HG03064 (cell line): Measurements from ENCODE around the gene PPP1CA.

Experiments
- ATAC-seq: cut with Tn5 transposase; IDR thresholded peaks from one replicate; pipeline ENCODE4 v1.9.1; 2021; ENCODE audit warnings: low read depth; ENCODE audit not compliant: unreplicated experiment

PPP1CA gene

DNA sequence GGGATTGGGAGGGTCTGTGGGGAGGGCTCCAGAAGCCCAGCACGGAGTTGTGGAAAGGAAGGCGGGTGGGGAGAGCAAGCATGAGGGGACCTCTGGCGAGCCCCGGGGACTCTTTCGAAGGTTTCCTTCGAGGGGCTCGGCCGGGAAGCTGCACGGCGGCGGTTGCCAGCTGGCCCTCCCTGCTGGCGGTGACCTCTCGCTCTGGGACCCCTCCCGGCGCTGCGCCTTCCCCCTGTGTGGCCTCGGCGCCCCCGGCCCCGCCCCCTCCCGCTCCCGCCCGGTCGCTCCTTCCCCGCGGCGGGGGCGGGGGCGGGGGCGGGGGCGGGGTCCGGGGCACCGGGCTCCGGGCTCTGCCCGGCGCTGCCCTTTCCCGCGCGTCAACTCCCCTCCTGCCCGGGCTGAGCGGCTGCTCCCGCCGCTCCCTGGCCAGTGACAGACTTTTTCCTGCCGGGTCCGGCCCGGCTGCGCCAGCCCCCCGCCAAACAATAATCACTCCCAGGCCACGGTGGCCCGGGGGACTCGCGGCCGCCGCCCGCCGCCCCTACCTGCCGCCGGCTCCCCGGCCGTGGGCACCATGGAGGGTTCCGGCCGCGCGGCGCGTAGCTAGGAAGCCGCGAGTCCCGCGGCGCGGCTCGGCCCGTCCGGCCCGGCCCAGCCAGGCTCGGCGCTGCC lies 29.2 kb downstream of the PPP1CA start:
- ATAC-seq, result no peak

DNA sequence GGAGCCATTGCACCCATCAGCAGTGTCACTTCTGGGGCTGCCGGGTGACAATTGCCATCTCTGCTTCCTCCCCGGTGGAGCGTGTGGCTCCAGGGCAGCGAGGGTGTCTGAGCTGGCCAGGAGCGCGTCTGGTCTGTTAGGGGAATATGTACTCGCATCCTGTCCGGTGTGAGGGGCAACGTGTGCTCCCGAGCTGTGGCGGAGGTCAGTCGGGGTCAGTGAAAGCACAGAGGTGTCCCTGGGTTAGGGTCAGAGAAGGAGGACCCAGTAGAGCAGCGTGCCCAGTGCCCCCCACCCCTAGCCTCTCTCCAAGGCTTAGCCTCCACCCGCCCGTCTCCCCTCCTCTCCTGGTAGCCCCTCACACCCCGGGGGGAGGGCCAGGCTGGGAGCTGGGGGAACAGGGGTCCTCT lies 29.7 kb downstream of the PPP1CA start:
- ATAC-seq, result no peak

DNA sequence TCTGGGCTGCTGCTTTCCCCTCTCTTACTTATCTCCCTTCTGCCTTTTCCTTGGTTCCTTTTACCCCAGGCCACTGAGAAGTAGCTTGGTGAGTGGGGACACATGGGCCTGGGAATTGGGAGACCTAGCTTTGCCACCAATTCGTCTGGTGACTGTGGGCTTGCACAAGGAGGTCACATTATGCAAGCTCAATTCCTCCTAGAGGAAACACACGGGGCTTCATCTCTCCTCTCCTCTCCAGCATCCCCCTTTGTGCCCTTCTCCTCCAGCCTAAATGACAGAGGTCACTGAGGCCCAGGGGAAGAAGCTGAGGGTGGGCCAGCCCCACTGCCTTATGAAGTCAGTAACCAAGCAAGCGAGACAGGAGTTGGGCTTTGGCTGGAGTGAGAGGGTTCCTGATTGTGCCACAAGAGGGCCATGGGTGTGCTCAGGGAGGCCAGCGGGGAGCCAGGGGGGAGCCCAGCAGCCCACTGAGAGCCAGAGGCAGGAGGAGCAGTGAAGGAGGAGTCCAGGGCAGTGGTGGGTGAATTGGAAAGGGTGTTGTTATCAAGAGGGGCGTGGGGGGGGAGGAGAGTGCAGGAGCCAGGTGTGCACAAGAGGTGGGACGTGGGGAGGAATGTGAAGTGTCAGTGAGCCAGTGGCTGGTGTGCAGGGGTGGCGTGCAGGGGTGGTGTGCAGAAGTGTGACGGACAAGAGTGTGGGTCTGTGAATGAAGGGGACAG lies 30.3 kb downstream of the PPP1CA start:
- ATAC-seq, result no peak

DNA sequence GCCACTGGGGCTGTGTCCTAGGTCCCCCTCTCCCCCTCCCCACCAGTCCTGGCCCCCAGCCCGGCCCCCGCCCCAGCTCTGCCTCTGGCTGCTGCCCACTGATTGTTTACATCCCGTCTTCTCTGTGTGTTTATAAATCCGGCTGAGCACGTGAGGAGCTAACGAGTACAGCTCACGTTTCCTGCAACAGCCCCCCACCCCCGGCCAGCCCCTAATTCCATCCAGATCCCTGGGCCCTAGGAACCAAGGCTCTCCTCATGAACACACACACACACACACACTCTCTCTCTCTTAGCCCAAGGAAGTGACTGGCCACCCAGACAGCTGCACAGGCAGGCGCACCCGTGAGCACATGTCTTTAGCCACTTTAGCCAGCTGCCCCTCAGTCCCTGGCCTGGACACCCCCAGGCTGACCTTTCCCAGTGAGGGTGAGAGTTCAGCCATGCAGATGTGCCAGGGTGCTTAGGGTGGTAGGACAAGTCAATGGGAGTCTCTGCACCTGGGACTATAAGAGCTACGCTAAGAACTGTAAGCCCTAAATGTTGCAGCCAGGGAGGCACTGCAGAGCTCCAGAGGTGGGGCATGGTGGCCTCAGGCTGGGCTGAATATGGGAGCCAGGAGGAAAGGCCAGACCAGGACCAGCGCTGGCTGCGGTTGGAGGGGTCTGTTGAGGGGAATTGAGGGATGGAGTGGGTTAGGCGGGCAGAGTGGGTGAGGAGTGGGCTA lies 31.1 kb downstream of the PPP1CA start:
- no peak for ATAC-seq

DNA sequence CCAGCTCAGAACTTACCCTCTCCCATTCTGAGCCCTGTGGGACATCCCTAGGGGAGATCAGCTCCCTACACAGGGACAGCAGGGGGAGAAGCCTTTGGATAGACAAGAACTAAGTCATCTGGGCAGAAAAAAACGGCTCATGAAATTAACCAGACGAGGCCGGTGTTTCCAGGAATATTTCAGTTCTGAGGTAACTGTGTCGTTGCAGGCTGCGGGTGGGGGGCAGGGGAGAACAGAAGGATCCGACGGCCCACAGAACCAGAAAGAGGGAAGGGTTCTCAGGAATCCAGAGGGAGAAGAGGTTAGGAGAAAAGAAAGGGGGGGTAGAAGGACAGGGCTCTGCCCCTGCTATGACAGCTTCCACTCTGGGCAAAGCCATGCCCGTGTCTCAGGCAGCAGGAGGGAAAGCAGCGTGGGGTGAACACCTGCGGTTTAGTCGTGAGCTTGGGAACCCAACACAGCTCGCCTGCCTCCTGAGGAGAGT lies 31.8 kb downstream of the PPP1CA start:
- no peak for ATAC-seq

DNA sequence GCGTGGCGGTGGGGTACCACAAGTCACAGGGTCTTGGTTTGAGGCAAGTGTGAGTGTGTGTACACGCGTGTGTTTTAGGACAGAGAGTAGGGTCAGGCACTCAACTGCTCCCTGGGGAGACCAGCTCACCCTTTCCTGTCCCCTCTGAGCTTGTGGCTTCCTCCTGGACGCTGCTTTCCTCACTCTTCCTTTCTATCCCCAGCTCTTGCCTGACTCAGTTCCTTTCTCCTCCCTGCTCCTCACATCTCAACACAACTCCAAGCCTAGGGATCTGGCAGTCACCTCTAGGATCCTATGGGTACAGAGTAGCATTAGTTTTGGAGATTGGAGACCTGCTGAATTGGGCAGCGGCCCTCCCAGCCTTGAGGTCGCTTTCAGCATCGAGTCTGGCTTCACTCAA lies 32.4 kb downstream of the PPP1CA start:
- ATAC-seq, result no peak

DNA sequence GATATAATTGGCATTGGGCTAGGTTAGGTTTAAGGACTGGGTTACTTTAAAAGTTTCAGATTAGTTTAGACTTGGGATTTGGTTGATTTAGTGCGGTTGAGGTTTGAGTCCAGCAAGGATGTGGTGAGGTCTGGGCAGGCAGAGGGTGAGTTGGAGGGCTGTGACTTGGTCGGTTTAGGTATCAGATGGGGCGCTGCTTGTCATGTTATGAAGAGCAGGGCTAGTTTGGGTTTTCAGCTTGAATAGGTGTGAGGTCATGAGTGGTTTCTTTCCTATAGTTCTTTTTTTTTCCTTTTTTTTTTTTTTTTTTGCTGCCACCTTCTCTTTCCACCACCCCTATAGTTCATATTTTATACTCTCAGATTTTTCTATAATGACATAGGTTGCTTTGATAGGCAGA lies 33.0 kb downstream of the PPP1CA start:
- ATAC-seq, result no peak

DNA sequence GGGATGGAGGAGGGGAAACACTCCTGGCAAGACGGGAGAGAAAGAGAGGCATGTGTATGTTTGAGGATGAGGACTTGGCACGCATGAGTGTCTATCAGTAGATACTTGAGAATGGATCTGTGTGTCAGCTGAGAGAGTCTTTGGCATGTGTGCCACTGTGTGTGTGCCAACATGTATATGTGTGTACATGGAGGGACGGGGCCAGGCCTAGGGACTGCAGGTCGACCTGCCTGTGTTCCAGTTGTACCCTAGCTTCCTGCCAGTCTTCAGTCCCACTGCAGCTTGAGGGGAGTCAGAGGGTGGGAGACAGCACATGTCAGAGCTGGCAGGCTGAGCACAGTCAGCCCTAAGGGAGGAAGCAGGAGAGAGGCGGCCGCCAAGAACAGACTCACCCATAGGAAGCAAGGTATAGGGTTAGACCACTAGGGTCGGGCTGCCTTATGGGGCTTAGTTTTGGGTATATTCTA lies 33.9 kb downstream of the PPP1CA start:
- ATAC-seq, result no peak

DNA sequence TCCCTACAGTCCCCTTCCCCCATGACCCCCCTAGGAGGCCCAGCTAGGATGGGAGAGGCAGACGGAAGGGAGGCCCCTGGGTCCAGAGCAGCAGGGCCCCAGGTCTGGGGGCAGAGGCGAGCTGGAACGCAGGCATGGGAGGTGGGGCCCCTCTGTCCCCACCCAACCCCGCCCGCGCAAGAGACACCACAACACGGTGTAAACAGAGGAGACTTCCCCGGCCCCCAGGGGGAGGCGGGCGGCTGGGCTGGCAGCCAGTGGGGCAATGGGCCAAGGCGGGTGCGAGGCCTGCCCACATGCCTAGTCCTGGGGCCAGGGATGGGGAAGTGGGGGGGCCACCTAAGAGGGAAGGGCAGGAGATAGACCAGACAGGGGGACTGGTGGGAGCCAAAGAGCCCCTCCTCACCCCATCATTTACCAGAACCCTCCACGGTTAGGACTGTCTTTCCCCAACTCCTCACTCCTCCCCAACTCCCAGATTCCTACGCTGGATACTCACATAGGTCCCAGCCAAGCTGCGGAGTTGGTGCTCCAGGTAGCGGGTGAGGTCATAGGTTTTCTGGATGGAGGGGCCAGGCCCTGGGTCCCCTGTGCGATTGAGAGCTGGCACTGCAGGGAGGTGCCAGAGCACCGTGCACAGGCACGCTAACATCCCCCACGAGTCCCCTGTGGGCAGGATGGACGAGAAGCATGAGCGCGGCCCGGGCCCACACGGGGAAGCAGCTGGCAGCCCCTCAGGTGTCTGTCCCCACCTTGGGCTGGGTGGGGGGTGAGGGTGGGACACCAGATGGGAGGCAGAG lies 34.5 kb downstream of the PPP1CA start:
- no peak for ATAC-seq

DNA sequence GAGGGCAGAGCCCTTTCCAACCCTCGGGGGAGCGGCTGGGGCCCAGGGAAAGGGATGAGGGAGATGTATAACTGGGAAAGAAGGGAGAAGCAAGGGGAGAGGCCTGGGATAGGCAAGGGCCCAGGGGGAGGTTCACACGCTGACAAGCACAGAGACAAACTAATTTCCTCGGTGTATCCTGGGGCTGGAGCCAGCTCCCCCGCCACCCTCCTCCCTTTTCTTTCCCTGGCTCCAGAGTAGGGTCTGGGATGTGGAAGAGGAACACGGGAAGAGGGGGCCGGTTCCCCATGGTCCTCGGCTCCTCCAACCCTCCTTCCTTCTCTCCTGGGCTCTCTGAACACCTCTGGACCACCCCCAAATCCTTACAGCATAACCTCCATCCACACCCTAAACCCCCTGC lies 35.1 kb downstream of the PPP1CA start:
- ATAC-seq, result no peak

DNA sequence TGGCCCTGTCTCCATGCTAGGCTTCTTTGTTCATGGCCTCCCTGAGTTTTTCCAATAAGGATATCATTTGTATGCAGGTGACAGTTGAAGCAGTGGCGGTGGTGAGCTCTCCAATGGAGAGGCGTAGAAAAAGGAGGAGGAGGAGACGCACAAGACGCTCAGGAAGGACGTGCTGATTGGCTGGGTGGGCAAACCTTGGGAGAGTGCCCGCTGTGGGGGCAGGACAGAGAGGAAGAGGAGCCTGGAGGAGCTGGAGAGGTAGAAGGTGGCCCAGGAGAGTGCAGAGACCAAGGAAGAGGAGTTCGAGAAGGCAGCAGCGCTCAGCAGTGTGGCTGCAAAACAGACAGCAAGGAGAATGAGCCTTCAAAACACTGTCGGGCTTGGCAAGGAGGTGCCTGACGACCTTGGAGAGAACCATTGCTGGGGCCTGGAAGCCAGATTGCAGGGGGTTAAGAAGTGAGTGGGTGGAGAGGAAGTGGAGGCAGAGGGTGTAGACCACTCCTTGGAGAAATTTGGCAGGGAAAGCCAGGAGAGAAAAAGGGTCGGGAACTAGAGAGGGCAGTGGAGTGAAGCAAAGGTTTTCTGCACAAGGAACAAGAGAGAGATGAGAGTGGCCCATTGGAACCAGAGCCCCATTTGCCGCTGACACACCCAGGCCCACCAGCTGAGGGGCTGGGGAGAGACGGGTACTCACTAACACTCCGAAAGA lies 35.8 kb downstream of the PPP1CA start:
- ATAC-seq, result no peak

DNA sequence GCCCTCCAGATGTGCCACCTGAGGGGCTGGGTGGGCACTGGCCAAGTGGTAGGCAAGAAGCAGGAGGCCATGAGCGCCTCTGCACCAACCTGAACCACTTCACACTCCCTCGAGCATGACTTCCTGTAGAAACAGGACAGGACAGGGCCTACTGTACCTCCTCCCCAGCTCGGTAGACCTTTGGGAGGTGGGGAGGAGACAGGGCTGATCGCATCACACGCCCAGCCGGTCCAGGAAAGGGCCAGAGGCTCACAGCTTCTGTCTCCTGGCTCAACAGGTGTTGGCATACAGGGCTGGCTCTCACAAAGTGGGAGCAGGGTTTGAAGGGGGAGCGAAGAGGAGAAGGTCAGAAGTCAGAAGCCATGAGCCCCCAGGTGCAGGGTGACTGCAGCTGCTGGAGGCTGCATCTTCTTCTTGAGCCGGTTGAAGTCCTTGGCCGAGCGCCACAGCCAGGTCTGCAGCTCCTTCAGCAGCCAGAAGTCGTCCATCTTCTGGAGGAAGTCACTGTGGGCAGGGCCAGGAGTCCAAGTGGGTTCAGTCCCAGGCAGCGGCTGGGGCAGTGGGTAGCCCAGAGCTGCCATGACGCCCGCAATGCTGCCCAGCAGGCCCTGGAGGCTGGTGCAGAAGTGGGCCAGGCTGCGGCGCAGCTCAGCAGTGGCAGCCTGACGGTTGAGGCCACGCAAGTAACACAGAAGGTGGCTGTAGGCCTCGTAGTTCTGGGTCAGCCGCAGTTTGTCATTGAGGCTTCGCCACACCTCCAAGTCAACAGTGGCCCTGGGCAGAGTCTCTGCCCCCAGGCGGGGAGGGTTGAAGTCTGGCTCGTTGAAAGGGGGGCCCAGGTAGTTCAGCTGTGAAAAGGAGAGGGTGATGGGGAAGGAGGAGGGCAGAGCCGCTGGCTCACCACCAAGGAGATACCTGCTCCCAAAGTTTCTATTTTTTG lies 36.6 kb downstream of the PPP1CA start:
- ATAC-seq, result no peak

DNA sequence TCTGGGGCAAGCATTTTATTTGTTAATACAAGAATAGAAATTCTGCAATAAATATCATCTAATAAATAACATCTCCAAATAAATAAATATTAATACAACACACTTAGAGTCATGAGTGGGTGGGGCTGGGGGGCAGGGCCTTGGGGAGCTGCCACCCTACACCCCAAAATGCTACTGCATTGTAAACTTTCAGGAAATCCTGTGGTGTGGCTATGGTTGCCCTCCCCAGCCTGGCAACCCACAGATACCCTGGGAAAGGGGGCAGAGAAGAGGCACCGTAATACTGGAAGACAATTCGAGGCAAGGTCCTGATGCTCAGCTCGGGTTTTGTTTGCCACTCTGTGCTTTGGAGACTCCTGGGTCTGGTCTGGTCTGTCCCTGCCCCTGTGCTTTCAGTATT lies 37.5 kb downstream of the PPP1CA start:
- no peak for ATAC-seq

DNA sequence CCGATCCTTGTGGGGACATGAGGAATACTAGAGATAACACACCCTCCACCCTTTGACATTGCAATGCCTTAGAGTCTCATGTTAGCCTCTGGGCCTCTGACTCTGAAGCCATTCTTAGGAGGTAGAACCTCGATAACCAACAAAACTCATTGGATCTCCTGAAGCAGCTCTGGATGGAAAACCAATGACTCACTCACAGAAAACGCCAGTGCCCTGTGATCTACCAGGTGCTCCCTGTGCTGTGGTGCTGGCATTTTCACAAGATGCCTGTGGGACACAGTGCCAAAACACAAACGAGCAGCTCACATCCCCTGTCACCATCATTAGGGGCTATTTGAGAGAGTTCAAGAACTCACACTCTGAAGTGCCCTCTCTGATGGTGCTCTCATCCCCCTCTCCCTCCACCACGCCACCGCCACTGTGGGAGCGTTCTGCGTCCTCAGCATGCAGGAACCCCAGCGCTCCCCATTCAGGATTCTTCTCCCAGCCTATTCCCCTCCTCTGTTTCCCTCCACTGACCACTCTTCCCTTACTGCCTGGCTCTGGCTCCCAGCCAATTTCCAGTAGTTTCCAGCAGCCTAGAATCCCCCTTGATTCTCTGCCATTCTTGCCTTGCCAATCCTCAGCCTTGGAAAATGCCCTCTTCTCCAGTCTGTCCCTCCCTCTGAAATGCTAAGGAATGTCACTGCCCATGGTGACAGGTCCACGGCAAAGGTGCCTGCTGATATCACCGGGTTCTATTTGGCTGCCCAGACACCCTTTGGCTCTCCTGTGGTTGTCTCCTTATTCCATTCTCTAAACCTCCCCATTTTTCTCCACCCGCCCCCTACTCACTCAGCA lies 43.6 kb downstream of the PPP1CA start:
- no peak for ATAC-seq

DNA sequence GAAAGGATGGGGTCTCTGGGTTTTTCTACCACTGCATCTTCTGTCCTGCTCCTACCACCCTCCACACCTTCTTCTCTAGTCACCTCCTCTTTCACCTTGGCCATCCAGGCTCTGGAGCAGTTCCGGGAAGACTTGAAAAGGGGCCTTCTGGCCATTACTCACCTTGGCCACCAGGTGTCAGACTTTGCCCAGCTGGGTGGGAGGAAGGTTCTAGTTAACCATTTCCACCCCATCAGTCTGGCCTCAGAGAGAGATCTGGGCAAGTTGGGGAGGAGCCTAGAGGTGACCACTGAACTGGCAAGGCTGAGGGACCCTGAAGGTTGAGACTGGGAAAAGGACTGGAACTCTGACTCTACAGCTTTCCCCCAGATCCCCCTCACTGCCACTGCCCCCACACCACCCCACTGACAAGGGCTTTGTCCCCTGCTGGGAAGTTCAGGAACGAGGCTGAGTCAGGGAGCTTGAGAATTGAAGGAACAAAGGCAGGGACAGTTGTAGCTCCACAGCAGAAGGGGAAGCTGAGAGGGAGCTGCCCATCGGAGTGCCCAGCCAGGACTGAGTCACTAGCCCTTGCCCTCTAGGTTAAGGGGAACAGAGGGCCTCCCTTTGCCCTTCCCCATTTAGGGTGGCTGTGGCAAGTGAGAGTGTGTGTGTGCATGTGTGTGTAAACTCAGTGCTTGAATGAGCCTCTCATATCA lies 44.6 kb downstream of the PPP1CA start:
- ATAC-seq, result no peak

DNA sequence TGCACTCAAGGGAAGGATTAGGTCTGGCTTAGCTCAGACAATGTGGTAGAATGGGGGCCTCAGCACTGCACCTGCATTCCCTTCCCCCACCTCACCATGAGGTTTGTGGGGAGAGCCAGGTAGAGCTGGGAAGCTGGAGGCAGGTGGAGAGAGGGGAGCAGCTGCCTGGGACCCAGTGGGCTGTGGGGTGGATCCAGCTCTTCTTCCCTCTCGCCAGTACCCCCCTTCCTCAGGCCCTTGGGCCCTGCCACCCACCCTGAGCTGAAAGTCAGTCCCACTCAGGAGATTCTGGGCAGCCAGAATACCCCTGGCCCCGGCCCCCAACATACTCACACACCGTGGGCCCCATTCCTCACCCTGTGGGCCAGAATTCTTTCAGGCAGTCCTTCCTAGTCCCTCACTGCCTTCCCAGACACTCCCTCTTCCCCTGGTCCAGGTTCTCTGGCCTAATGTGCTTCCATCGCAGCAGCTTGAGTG lies 45.2 kb downstream of the PPP1CA start:
- ATAC-seq, result no peak

DNA sequence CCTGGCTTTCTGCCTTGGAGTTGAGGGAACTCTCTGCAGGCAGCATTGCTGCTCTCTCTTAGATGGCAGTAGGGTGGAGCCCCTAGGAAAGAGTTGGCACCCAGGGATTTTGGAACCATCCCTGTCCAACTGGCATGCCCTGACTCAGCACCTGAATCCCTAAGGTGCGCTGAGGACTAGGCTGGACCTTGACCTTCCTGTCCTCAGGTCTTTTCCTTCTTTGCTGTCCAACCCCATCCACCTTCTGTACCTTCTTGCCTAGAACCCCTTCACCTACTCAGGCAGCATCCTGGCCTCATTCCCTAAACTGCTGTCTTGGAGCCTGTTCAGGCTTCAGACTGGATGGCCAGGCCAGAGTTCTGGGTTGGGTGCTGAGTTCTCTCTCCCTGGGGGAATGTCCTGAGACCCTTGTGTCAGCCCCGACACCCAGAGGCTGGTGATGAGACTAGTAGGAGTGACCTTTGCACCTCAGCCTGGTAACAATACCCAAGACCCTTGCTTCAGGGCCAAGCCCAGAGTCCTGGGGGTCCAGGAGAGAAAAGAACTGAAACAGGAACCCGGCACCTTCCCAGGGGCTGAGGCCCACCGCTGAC lies 45.8 kb downstream of the PPP1CA start:
- no peak for ATAC-seq
